HG03064 (cell line): ENCODE results near the gene TCF23.

Experiments
- ATAC-seq: cut with Tn5 transposase; IDR thresholded peaks from one replicate; pipeline ENCODE4 v1.9.1; 2021; ENCODE audit warnings: low read depth; ENCODE audit not compliant: unreplicated experiment

The TCF23 gene

DNA sequence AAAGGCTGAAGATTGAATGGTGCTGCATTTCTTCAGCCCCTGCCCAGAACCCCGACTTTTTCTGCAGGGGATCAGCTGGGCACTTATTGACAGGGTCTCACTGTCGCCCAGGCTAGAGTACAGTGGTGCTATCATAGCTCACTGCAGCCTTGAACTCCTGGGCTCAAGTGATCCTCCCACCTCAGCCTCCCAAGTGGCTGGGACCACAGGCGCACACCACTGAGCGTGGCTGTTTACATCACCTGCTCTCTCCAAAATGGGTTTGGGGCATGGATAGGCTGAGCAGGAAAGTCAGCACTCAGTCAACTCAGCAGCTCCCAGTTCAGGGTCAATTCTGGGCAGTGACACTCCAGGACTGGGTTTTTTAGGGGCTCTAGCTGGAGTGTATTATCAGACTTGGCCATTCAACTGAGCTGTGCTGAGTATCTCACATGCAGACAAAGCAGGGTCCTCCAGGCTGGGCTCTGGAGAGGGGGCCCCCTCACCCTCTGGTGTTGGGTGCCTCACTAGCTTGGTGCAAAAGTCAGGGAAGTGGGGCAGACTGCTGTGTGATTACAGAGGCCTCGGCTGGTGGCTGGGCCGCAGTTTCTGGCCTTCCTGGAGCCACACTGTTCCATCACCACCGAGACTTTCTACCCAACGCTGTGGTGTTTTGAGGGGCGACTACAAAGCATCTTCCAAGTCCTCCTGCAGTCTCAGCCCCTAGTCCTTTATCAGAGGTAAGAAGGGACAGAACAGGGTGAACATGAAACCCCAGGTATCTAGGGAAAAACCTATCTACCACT lies 20.7 kb upstream of the TCF23 start:
- ATAC-seq = no peak

DNA sequence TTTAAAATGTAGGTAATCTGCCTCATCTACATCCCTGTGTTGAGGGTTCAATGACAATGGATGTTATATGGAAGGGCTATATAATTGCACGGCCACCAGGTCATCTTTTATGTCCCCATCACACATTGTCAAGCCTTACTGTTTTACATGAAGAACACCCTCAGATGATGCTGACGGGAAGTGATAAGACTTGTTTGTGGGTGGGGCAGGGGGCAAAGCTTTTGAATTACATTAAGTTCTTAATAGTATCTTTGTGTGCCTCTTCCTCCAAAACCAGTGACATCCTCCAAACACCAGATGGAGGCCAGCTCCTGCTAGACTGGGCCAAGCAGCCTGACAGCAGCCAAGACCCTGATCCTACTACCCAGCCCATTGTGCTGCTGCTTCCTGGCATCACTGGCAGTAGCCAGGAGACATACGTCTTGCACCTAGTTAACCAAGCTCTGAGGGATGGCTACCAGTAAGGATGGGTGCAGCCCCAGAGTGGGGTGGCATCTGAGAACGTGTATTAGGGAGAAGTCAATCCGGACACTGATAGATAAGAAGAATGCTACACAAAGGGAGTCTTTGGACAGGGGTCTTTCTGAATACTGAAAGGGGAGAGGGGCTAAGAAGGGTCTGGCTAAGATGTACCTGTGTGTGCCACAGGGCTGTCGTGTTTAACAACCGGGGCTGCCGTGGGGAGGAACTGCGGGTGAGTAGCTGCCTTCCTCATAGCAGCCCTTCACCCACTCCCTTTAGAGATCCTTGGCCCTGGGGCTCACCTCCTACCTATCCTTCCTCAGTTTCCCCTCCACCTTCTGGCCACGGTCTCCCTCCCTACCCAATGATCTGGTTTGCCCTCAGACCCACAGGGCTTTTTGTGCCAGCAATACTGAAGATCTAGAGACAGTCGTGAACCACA lies 19.9 kb upstream of the TCF23 start:
- ATAC-seq = no peak

DNA sequence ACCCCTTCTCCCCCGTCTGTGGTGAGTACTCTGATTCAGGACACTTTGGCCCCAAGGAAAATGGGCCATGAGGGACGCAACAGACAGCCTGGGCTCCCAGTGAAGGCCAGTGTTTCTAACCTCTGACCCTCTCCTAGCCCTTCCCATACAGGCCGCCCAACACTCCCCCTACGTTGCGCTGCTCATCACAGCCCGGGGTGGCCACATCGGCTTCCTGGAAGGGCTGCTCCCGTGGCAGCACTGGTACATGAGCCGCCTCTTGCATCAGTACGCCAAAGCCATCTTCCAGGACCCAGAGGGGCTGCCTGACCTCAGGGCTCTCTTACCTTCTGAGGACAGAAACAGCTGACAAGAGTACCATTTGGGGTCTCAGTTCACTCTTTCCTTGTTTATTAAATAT lies 18.4 kb upstream of the TCF23 start:
- ATAC-seq = no peak

DNA sequence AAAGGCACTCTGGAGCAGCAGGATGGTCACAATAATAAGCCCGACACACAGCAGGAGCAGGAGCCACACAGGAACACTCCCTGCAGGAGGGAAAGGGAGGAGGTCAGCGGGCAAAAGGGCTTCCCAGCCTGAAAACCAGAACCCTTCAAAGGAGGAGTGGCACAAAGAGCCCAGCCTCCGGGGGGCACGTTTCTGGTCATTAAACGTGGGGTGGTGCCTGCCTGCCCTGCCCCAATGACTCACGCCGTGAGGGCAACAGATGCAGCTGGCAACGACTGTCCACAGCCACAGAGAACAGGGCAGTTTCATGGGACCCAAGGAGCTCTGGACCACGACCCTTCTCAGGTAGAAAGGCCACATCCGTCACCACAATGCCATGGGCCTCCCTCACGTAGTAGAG lies 17.4 kb upstream of the TCF23 start:
- no peak for ATAC-seq

DNA sequence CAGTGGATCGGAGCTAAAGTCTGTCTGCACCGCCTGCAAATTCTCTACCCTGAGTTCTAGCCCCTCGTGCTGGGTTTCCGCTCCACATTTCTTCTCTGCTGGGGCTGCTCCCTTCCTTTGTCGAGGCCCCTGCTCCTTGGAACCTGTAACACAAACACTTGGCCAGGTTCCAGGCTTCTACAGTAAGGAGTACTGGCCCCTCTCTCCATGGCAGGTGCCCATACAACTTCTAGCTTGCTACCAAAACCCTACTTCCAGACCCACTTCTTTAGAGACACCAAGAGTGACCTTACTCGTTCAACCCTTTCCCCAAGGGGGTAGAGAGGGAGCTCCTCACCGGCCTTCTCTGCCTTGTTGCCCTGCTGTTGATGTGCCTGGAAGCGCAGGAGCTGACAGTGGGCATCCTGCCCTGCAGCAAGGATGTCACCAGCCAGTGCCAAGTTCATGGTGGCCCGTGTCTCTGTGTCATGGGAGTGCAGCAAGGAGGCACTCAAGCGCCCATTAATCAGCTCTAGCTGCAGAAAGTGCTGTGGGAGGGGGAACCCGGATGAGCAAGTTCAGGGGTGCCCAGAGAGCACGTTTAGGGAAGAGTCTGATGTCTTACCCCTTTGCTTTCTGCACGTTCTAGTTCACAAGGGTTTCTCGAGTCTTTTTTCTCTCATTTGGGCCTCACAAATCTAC lies 15.5 kb upstream of the TCF23 start:
- no peak for ATAC-seq

DNA sequence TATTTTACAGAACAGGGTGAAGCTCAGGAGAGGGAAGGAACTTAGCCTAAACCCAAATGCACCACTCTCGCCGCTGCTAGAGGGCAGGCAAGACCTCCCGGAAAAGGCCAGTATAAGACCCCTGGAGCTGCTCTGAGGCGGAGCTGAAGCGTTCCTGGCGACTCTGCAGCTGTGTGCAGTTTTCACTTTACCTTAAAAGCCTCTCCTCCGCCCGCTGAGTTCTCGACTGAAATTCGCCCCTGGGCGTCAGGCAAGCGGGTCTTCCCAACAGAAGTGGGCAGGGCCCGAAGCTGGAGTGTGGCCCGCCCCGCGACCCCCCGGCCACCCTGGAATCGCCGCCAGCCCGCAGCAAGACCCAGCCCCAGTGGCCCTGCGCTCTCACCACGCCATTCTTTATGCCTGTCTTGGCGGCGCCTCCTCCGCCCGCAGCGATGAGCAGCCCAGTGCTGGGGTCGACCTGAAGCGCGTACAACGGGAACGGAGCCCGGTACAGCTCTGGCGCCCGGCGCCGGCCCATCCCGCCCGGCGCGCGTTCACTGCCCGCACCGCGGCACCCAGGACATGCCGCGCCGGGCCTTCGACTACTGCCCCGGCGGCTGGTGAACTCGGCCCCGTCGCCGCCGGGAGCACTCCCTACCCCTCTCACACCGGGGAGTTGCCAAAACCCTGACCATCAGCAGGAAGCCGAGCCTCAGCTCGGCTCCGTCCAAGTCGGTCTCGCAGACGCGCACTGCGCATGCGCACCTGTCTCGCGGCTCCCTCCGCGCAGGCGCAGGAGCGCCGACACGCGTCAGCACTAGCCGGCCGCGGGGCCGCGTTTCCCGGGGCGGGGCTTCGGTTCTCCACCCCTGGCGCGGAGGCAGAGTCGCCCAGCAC lies 14.7 kb upstream of the TCF23 start, which contains the start of gene PREB:
Gene PREB, minus strand, starts transcription at position 732 of the 876 bp plus-strand sequence. Its CDS starts 215 bp downstream, at position 517.
- ATAC-seq = peak; percentile 78

DNA sequence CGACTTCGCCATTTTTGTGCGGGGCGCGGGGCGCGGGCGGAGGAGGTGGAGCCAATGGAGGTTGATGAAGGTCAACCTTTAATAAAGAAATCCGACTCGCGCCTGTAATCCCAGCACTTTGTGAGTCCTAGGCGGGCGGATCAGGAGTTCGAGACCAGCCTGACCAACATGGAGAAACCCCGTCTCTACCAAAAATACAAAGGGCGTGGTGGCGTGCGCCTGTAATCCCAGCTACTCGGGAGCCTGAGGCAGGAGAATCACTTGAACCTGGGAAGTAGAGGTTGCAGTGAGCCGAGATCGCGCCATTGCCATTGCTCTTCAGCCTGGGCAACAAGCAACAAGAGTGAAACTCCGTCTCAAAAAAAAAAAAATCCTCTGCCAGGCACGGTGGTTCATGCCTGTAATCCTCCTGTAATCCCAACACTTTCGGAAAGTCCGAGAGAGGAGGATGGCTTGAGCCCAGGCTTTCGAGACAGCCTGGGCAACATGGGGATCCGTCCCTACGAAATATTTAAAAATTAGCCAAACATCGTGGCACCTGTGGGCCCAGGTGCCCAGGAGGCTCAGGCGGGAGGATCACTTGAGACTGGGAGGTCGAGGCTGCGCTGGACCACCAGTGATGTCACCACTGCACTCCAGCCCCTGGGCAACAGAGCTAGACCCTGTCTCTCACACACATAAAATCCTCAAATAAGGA lies 13.9 kb upstream of the TCF23 start:
- no peak for ATAC-seq

DNA sequence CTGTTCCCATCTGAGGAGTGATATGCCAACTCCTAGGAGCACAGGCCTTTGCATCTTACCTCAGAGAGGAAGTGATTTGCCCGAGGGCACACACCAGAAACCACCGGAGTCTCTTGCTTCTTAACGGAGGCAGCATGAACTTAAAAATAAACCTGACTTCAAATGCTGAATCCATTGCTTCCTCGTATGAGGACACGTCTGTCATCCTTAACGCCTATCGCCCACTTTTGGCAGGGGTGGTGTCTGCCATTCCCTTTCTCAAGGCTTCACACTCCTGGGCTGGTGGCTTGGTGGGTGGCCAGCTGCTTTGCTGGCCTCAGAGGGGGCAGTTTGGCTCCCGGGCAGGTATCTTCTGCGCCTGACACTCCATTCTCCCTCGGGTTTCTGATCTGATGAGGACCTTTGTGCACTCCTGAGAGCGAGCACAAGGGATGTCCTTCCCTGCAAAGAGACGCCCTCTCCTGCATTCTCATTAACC lies 13.3 kb upstream of the TCF23 start:
- no peak for ATAC-seq

DNA sequence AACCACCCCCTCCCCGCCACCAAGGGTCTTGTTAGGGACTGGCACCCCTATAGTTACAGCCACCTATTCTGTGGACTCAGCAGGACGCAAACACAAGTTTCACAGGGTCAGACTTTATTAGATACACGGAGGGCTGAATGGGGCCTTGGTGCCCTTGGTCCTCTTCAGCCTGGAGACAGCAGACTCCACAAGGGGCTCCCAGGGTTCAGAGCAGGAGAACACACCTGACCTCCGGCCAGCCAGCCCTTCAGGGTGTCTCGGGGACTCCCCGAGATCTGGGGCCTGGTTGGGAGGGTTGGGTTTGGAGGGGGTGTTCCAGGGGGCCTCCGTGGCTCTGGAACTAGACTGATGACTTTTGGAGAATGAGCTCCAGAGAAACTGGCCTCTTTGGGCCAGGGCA lies 12.1 kb upstream of the TCF23 start:
- no peak for ATAC-seq

DNA sequence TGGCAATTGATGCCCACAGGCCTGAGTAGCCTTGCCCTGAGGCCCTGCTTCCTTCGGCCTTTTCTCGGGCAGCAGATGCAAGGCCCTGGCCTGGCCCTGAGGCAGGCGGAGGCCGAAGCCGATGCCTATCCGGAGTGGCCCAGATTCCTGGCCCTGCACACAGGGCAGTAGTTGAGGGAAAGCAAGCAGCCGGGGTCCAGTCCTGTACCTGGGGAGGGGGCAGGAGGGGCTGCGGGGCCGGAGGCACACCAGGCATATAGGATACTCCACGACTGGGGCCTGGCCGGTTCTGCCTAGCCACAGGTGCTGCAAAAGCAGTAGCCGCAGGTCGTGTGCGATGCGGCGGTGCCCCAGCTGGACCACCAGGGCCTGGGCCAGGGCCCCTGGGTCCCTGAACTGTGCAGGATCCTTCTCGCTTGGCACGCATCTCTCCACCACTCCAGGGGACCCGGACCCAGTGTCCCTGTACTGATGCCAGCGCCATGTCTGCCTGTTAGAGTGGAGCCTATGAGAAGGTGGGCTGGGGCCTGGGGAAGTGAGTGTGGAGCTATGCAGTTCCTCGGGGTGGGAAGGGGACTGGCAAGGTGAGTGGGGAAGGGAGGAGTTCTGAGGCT lies 11.4 kb upstream of the TCF23 start:
- no peak for ATAC-seq

DNA sequence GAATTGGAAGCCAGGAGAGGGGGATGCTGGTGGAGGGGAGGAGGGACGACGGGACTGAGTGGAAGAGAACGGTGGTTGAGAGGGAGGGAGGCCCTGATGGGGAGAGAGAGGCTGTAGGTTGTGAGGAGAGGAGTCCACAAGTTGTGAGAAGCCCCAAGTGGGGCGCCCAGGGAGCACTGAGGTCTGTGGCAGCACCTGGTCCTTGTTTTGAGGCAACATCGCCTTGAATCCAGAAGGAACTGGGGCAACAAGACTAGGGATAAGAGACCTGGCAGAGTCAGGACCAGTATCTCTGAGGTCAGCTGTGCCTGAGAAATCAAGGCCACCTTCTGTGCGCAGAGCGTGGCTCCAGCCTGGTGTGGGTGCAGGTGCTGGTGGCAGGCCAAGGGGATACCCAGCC lies 10.7 kb upstream of the TCF23 start:
- ATAC-seq = no peak

DNA sequence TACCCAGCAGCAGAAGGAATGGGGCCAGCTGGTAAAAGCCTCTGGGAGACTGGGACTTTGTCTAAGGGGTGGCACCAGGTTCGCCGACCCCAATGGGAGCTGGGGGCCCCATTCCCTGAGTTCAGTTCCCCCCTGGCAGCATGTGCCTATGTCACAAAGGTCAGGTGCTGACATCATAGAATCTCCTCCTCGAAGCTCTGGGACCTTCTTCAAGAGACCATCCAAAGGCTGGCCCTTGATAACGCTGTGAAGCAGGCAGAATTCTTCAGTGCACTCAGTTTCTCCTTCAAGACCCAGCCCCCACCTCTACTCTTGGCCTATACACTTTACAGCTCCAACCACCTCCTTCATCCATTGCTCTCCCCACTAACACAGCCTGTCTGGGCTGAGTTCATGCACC lies 9.5 kb upstream of the TCF23 start, which contains the start of gene PRR30:
Gene PRR30, minus strand, starts transcription at position 101 of the 400 bp plus-strand sequence. CDS start 1,081 bp downstream, outside the sequence.
- ATAC-seq = no peak

DNA sequence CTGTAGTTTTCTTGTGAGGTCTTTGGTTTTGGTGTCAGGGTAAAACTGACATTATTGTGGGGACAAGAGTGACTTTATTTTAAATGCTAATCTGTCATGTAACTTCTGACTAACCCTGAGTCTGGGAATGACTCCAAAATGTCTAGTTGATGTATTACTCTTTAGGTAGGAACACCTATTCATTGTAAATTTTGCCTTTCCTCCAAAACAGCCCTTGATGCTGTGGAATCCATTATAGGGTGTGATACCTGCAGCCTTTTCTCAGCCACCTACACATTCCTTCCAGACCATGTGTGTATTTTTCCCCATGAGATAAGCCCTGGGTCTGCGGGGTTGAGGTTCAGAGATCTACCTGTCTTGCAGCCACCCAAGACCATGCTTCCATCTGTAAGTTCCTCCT lies 5.5 kb upstream of the TCF23 start:
- ATAC-seq = no peak

DNA sequence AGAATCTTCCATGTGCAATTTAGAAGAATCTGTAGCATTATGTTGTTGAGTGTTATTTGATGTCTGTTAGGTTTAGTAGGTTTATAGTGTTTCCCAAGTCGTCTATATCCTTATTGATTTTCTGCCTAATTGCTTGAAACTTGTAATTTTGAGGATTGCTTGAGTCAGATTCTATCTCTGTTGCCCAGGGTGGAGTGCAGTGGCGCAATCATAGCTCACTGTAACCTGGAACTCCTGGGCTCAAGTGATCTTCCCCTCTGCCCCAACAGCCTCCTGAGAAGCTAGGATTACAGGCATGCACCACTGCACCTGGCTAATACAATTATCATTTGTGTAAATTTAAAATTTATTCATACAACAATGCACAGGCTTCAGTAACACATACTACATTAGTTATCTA lies 3.1 kb upstream of the TCF23 start:
- no peak for ATAC-seq

DNA sequence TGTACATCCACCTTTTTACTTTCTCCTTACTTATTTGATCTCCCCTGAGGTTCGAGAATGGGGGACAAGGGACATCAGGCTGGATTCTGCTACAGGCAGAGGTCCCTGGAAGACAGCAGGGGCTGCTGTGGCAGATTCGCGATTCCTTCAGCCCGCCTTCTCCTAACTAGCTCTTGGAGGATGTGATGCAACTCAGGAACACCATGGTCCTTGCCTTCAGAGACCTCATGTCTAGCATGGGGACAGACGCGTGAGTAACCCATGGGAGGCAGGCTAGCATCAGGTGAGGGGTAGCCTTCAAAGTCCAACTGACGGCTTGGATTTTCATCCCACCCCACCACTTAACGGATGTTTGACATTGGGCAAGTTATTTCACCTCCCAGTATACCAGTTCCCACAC lies 869 bp upstream of the TCF23 start:
- ATAC-seq = no peak

DNA sequence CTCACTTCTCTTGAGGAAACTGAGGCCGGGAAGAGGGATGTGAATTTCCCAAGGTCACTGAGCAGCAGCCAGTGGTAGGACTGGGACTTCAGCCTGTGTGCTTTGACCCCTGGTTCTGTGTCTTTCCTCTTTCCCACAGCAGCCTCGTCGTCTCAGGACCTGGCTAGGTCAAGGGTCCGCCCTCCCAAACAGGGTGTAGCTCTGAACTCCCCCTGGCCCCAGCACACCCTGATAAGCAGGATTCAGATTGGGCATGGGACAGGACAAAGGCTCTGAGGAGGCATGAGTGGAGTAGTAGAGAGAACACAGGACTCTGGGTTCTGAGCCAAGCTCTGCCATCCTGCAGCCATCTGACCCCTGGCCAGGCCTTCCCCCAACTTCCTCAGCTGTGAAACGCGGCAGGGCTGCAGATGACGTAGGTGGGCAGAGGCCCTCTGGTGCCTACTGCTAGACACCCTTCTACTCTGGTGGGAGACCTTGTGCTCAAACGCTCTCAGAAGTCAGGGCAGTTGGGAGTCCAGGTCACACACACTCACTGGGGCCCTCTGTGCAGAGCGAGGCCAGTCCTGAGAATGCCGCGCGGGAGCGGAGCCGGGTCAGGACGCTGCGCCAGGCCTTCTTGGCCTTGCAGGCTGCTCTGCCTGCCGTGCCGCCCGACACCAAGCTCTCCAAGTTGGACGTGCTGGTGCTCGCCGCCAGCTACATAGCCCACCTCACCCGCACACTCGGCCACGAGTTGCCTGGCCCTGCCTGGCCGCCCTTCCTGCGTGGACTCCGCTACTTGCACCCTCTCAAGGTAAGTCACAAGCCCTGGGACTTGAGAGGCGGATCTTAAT lies 984 bp downstream of the TCF23 start:
- ATAC-seq = no peak

DNA sequence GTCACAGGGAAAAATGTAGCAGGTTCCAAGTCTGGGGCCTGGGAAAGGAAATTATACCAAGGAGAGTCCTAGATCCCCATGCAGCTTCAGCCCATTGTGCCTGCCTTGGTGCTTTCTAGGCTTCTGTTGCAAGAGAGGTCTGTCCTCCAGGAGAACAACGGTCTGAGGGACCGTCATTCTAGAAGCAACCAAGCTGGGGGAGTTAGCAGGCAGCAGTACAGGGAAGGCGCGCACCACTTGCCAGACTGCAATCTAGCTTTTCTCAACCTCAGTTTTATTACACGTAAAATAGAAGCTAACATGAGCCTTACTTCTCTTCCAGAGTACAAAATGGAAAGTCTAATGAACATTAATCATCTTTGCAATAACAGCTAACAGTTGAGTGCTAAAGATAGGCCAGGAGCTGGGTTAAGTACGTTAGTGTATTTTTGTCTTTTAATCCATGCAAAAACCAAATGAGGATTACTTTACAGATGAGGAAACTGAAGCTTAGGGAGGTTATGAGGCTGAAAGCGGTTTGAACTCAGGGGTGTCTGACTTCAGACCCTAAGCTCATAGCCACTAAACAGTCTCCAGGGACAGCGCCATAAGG lies 1.9 kb downstream of the TCF23 start:
- ATAC-seq = no peak
